Measurements from ENCODE around the gene MAPK7. TPM values are rescaled to one million over a fixed set of nuclear protein-coding genes. Genes with fewer than 3 reads are reported as not detected.
A peak's percentile ranks its signal among the peaks of the same experiment; 100 is the strongest.

MAPK7 gene
- total RNA-seq, 4 donors from 2014 or later, result 15.3 to 112 (median 48.3) TPM

- Histone ChIP-seq H3K4me3 (no peak overlapping the region), H3K9me3 (no peaks in the 10 kb centered on the region), H3K4me1 (peaks cover 8 to 14% (median 12%) of the 10 kb centered on the region in 4 donors), H3K27ac (no peak overlapping the region), H3K36me3 (no peaks in the 10 kb centered on the region), H3K27me3 (no peaks in the 10 kb centered on the region)
- DNase-seq, result no peak
- in situ Hi-C loops (cut with MboI; ENCODE audit: low pct_ligation_motif_present in 1 of 4, low pct_unique_long_range_greater_than_20kb in 1 of 4, low sequenced_read_pairs in 3 of 4) (loop anchor here in 3 of 4 donors (25.0 kb wide), 2 partner anchors 278 to 403 kb away; partner anchors contain the start of gene ALDH3A2 (in 1 of the 3)), intact Hi-C loops (cut with DNase I; ENCODE audit: low total_unique reads) (no loop called here)
- 85 to 93% methylated on average over 5 to 7 of the region's 7 CpGs for WGBS, 2 donors (ENCODE audit: low coverage in 1 of 2)
- TF ChIP-seq, protein P1, sequence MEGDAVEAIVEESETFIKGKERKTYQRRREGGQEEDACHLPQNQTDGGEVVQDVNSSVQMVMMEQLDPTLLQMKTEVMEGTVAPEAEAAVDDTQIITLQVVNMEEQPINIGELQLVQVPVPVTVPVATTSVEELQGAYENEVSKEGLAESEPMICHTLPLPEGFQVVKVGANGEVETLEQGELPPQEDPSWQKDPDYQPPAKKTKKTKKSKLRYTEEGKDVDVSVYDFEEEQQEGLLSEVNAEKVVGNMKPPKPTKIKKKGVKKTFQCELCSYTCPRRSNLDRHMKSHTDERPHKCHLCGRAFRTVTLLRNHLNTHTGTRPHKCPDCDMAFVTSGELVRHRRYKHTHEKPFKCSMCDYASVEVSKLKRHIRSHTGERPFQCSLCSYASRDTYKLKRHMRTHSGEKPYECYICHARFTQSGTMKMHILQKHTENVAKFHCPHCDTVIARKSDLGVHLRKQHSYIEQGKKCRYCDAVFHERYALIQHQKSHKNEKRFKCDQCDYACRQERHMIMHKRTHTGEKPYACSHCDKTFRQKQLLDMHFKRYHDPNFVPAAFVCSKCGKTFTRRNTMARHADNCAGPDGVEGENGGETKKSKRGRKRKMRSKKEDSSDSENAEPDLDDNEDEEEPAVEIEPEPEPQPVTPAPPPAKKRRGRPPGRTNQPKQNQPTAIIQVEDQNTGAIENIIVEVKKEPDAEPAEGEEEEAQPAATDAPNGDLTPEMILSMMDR (IDR thresholded peaks at IDR 0.05), result no peak
- TF ChIP-seq EP300 (IDR thresholded peaks at IDR 0.05; ENCODE audit: low read depth) (no peak), POLR2AphosphoS5 (IDR thresholded peaks at IDR 0.05) (no peak), POLR2A (IDR thresholded peaks at IDR 0.05) (no peak)
Measured at GRCh38 chr17:19359151-19359550, 19.1 kb upstream of the MAPK7 start.

- no peaks in the 10 kb centered on the region for H3K27me3 ChIP-seq
- in situ Hi-C loops (cut with MboI; ENCODE audit: low pct_ligation_motif_present in 1 of 4, low pct_unique_long_range_greater_than_20kb in 1 of 4, low sequenced_read_pairs in 3 of 4) (loop anchor here (5.0 to 25.0 kb wide), 5 partner anchors 85 to 405 kb away; partner anchors contain the start of gene ALDH3A2 (in 1 of the 4)), intact Hi-C loops (cut with DNase I; ENCODE audit: low total_unique reads) (loop anchor here (10.0 kb wide), 2 partner anchors 145 to 405 kb away; no protein-coding TSS in a partner anchor)
- peaks cover 8 to 14% (median 12%) of the 10 kb centered on the region in 4 donors for H3K4me1 ChIP-seq
- H3K4me3 ChIP-seq, result no peak overlapping the region
- H3K36me3 ChIP-seq, result no peaks in the 10 kb centered on the region
- TF ChIP-seq POLR2AphosphoS5 (IDR thresholded peaks at IDR 0.05) (no peak), EP300 (IDR thresholded peaks at IDR 0.05; ENCODE audit: low read depth) (no peak), POLR2A (IDR thresholded peaks at IDR 0.05) (no peak)
- TF ChIP-seq, protein P1 (IDR thresholded peaks at IDR 0.05), result no peak
- WGBS, 2 donors (ENCODE audit: low coverage in 1 of 2), result 88% methylated on average over 1 to 5 of the region's 5 CpGs
- H3K9me3 ChIP-seq, result no peaks in the 10 kb centered on the region
- no peak for DNase-seq
- no peak overlapping the region for H3K27ac ChIP-seq
Measured at GRCh38 chr17:19359856-19360255, 18.4 kb upstream of the MAPK7 start.

GRCh38 chr17:19360772-19361171 is 17.5 kb upstream of the MAPK7 start:
- intact Hi-C loops (cut with DNase I; ENCODE audit: low total_unique reads) (loop anchor here (10.0 kb wide), 2 partner anchors 144 to 404 kb away; no protein-coding TSS in a partner anchor), in situ Hi-C loops (cut with MboI; ENCODE audit: low pct_ligation_motif_present in 1 of 4, low pct_unique_long_range_greater_than_20kb in 1 of 4, low sequenced_read_pairs in 3 of 4) (loop anchor here (5.0 to 25.0 kb wide), 5 partner anchors 84 to 404 kb away; partner anchors contain the start of gene ALDH3A2 (in 1 of the 4))
- H3K9me3 ChIP-seq, result no peaks in the 10 kb centered on the region
- no peak for DNase-seq
- 85% methylated on average over 8 of the region's 8 CpGs; no CpG with 5 or more reads in 1 of the 2 donors for WGBS, 2 donors (ENCODE audit: low coverage in 1 of 2)
- peaks cover 8 to 14% (median 12%) of the 10 kb centered on the region in 4 donors for H3K4me1 ChIP-seq
- TF ChIP-seq EP300 (IDR thresholded peaks at IDR 0.05; ENCODE audit: low read depth) (no peak), POLR2AphosphoS5 (IDR thresholded peaks at IDR 0.05) (no peak), POLR2A (IDR thresholded peaks at IDR 0.05) (no peak)
- TF ChIP-seq, protein P1 (IDR thresholded peaks at IDR 0.05), result no peak
- no peak overlapping the region for H3K27ac ChIP-seq
- H3K27me3 ChIP-seq, result no peaks in the 10 kb centered on the region
- H3K36me3 ChIP-seq, result no peaks in the 10 kb centered on the region
- H3K4me3 ChIP-seq, result no peak overlapping the region

DNA sequence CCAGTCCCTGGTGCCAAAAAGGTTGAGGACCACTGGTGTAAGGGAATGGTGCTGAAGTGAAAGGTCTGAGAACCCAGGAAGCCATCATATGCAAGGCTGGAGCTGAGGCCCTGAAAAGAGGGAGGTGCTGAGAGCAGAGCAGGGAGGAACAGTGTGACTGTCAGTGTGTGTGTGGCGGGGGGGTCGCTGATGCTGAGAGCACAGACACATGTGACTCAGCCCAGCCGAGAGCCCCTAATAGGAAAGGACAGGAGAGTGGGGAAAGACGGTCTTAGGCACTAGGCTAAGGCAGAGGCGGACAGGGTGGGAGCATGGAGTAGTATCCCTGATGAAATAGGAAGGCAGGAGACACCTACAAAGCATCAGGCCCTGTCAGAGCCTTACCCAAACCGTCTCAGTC is 17.0 kb upstream of the MAPK7 start:
- H3K4me3 ChIP-seq, result no peak overlapping the region

More for the DNA sequence above, 17.0 kb upstream of the MAPK7 start:
- WGBS, 2 donors (ENCODE audit: low coverage in 1 of 2), result 79 to 80% methylated on average over 6 of the region's 6 CpGs
- peaks cover 8 to 14% (median 12%) of the 10 kb centered on the region in 4 donors for H3K4me1 ChIP-seq
- intact Hi-C loops (cut with DNase I; ENCODE audit: low total_unique reads) (loop anchor here (10.0 kb wide), 2 partner anchors 143 to 403 kb away; no protein-coding TSS in a partner anchor), in situ Hi-C loops (cut with MboI; ENCODE audit: low pct_ligation_motif_present in 1 of 4, low pct_unique_long_range_greater_than_20kb in 1 of 4, low sequenced_read_pairs in 3 of 4) (loop anchor here (5.0 to 25.0 kb wide), 5 partner anchors 83 to 403 kb away; partner anchors contain the start of gene ALDH3A2 (in 1 of the 4))
- peak overlapping the region in 3 of 4 donors; percentile 71 to 88 (median 85) for H3K27ac ChIP-seq
- no peaks in the 10 kb centered on the region for H3K27me3 ChIP-seq
- DNase-seq, result peak; percentile 10
- H3K9me3 ChIP-seq, result no peaks in the 10 kb centered on the region
- TF ChIP-seq POLR2A (IDR thresholded peaks at IDR 0.05), result no peak
- no peak for TF ChIP-seq POLR2AphosphoS5 (IDR thresholded peaks at IDR 0.05)
- TF ChIP-seq, protein P1 (IDR thresholded peaks at IDR 0.05), result no peak
- no peak for TF ChIP-seq EP300 (IDR thresholded peaks at IDR 0.05; ENCODE audit: low read depth)
- H3K36me3 ChIP-seq, result no peaks in the 10 kb centered on the region

Data from transverse colon (tissue), 4 donors.